NT2/D1 (cell line): ENCODE data around the gene KLK1.

Source experiments
- DNase-seq: peaks from one replicate; pipeline ENCODE4 v3.0.0-alpha.2; 2011; ENCODE audit warnings: low read depth, low spot score
- H3K27me3 ChIP-seq: 2 replicates; pipeline ENCODE4 v1.6.0; 2011; ENCODE audit warnings: mild to moderate bottlenecking; ENCODE audit not compliant: insufficient read length, insufficient read depth
- H3K36me3 ChIP-seq: 2 replicates; pipeline ENCODE4 v1.6.1; 2011; ENCODE audit warnings: mild to moderate bottlenecking, low read length, mixed read lengths; ENCODE audit not compliant: insufficient read depth, insufficient read length
- H3K4me1 ChIP-seq: 2 replicates; pipeline ENCODE4 v1.5.1; 2011; ENCODE audit not compliant: insufficient read depth, insufficient read length
- H3K4me3 ChIP-seq: 2 replicates; pipeline ENCODE4 v1.5.1; 2011; ENCODE audit warnings: low read depth; ENCODE audit not compliant: insufficient read length
- H3K9ac ChIP-seq: 2 replicates; pipeline ENCODE4 v1.6.0; 2011; ENCODE audit warnings: low read depth; ENCODE audit not compliant: insufficient read length
- H3K9me3 ChIP-seq: 2 replicates; pipeline ENCODE4 v1.5.1; 2011; ENCODE audit warnings: mild to moderate bottlenecking, low read length; ENCODE audit not compliant: insufficient read depth
- SUZ12 ChIP-seq: IDR thresholded peaks from 2 replicates; pipeline ENCODE4 v1.6.1; 2011; ENCODE audit not compliant: insufficient read length, insufficient read depth; ENCODE audit errors: extremely low read depth
- YY1 ChIP-seq: IDR thresholded peaks from 2 replicates; pipeline ENCODE4 v1.6.1; 2011; ENCODE audit not compliant: insufficient read length, insufficient read depth
- ZNF274 ChIP-seq: IDR thresholded peaks from 2 replicates; pipeline ENCODE4 v1.6.1; 2011; ENCODE audit warnings: mild to moderate bottlenecking, low read depth, low read length

Gene KLK1

DNA sequence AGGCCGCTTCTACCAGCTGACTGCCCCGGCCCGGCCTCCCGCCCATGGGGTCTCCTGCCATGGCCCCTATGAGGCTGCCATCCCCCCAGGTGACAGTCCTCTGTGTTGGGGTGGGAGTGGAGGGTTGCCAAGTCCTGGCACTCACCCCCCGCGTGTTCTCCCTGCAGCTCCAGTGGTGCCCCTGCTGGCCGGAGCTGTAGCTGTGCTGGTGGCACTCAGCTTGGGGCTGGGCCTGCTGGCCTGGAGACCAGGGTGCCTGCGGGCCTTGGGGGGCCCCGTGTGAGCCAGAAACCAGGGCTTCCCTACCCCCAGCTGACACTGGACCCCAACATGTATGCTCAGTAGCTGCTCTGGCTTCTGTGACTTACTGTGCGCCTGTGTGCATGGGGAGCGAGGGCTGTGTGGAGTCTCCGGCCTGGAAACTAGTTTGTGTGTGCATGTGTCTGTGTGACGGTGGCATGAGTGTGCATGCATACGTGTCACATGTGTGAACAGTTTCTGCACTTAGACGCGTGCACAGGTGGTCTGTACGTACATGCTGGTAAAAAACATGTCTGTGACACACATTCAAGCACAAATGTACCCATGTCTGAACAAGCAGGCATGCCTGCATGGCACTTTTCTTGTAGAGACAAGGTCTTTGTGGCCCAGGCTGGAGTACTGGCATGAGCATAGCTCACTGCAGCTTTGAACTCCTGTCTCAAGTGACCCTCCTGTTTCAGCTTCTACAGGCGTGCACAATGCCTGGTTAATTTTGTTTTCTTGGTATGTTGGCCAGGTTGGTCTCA, 28.5 kb downstream of the KLK1 start:
- no peaks in the 10 kb centered on the region for H3K9me3 ChIP-seq
- H3K36me3 ChIP-seq = peaks cover 52% of the 10 kb centered on the region
- peaks cover 24% of the 10 kb centered on the region for H3K4me1 ChIP-seq
- TF ChIP-seq YY1 = no peak
- TF ChIP-seq SUZ12 = no peak
- no peak for TF ChIP-seq ZNF274
- H3K27me3 ChIP-seq = no peaks in the 10 kb centered on the region
- no peak overlapping the region for H3K9ac ChIP-seq
- no peak for DNase-seq
- no peak overlapping the region for H3K4me3 ChIP-seq

DNA sequence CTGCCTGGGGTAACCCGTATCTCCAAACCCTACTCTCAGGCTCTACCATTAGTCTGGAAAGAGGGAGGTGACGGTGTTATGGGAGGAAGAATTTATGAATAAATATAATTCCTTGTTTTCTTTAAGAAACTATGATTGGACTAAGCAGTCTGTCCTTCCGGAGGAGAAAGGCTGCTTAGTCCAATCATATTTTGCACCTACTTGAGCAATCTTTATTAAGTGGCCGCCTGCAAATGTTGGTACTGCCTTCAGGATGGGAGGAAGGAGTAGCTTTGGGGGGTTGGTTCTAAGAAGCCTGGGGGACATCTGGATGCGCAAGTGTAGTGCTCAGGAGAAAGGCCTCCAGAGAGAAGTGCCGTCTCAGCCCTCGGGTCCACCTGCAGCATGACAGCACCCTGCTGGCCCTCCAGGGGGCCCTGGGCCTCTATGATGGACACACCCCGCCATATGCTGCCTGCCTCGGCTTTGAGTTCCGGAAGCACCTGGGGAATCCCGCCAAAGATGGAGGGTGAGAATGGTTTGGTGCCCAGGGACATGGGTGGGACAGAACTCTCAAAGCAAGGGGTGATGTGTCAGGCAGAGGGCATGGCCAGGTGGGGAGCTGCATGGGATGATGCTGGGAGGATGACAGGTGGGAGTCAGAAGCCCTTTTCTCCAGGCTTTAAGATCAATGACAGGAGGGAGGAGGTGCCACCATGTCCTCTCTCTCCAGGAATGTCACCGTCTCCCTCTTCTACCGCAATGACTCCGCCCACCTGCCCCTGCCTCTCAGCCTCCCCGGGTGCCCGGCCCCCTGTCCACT, 29.3 kb downstream of the KLK1 start:
- no peak for DNase-seq
- TF ChIP-seq ZNF274 (no peak), YY1 (no peak), SUZ12 (no peak)
- H3K9ac ChIP-seq = no peak overlapping the region

DNA sequence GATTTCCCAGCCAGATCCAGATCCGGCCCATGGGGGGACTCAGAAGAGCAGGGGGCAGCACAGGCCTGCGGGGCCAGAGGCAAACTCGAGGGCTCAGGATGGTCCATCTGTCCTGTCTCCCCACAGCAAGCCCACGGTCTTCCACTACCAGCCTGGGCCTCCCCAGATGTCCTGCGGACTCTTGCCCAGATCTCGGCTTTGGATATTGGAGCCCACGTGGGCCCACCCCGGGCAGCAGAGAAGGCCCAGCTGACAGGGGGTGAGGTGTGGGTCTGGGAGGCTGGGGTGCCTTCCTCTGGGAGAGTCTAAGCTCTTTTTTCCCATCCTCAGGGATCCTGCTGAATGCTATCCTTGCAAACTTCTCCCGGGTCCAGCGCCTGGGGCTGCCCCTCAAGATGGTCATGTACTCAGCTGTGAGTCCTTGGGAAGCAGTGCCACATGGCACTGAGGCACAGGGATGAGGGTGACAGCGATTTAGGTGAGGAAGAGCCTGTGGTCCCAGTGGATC, 30.0 kb downstream of the KLK1 start:
- H3K4me3 ChIP-seq = no peak overlapping the region
- H3K4me1 ChIP-seq = peaks cover 24% of the 10 kb centered on the region
- H3K9ac ChIP-seq = no peak overlapping the region
- H3K27me3 ChIP-seq = no peaks in the 10 kb centered on the region
- DNase-seq = no peak
- H3K36me3 ChIP-seq = peaks cover 37% of the 10 kb centered on the region
- H3K9me3 ChIP-seq = no peaks in the 10 kb centered on the region
- TF ChIP-seq YY1 = no peak
- no peak for TF ChIP-seq SUZ12
- no peak for TF ChIP-seq ZNF274

More for the DNA sequence above, 29.3 kb downstream of the KLK1 start:
- peaks cover 24% of the 10 kb centered on the region for H3K4me1 ChIP-seq
- H3K9me3 ChIP-seq = no peaks in the 10 kb centered on the region
- peaks cover 44% of the 10 kb centered on the region for H3K36me3 ChIP-seq
- H3K27me3 ChIP-seq = no peaks in the 10 kb centered on the region
- H3K4me3 ChIP-seq = no peak overlapping the region

DNA sequence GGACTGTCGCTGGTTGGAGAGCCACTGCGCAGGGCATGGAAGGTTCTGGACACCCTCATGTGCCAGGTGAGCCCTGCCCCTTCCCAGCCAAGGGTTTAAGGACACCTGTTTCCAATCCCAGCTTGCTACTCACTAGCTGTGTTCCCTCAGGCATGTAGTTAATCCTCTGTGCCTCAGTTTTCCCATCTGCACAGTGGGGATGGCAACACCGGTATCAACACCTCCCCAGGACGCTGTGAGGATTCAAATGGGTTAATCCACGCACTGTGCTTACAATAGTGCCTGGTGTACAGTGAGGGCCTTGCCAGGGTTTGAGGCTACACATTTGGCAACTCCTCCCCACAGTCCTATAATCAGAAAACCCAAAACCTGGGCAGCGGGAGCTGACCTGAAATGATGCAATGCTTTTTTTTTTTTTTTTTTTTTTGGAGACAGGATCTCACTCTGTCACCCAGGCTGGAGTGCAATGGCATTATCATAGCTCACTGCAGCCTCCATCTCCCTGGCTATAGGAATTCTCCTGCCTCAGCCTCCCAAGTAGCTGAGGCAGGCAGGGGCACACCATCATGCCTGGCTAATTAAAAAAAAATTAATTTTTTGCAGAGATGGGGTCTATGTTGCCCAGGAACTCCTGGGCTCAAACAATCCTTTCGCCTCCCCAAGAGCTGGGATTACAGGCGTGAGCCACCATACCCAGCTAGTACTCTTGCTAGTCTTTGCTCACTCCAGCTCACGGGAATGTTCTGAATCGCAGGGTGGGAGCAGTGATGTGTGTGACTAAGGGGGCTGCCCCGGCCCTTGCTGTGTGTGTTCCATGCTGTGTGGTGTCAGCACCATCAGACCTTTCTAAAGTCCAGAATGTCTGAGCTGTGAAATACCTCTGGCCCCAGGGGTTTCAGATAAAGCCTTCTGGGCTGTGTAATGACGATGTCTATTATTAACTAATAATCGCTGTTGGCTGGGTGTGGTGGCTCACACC, 31.0 kb downstream of the KLK1 start:
- no peaks in the 10 kb centered on the region for H3K9me3 ChIP-seq
- H3K9ac ChIP-seq = no peak overlapping the region
- peaks cover 17% of the 10 kb centered on the region for H3K4me1 ChIP-seq
- peaks cover 27% of the 10 kb centered on the region for H3K36me3 ChIP-seq
- no peaks in the 10 kb centered on the region for H3K27me3 ChIP-seq
- no peak for TF ChIP-seq ZNF274
- no peak for TF ChIP-seq YY1
- TF ChIP-seq SUZ12 = no peak
- no peak overlapping the region for H3K4me3 ChIP-seq
- no peak for DNase-seq

DNA sequence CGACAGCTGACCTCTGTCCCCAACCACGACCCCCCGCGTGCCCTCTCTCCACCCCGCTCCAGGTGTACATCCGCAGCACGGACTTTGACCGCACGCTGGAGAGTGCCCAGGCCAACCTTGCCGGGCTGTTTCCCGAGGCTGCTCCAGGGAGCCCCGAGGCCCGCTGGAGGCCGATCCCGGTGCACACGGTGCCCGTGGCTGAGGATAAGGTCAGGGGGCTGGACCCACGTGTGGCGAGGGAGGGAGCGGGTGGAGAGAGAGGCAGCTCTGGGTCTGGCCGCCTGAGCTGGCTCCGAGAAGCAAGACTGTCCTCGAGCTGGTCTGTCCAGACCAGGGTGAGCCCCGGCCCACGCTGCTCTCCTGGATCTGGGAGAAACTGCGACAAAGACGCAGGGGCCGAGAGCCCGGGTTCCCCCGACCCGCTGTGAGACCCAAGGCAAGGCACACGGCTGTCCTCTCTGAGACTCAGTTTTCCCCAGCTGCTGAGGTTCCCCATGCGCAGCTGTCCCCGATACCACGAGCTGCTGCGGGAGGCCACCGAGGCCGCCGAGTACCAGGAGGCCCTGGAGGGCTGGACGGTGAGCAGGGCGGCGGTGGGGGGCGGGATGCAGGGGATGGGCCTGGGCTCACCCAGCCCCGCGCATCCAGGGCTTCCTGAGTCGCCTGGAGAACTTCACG, 31.9 kb downstream of the KLK1 start:
- no peak overlapping the region for H3K9ac ChIP-seq
- H3K36me3 ChIP-seq = peaks cover 19% of the 10 kb centered on the region
- no peak overlapping the region for H3K4me3 ChIP-seq
- peaks cover 17% of the 10 kb centered on the region for H3K4me1 ChIP-seq
- no peaks in the 10 kb centered on the region for H3K9me3 ChIP-seq
- H3K27me3 ChIP-seq = no peaks in the 10 kb centered on the region
- DNase-seq = no peak
- TF ChIP-seq ZNF274 (no peak), YY1 (no peak), SUZ12 (no peak)

DNA sequence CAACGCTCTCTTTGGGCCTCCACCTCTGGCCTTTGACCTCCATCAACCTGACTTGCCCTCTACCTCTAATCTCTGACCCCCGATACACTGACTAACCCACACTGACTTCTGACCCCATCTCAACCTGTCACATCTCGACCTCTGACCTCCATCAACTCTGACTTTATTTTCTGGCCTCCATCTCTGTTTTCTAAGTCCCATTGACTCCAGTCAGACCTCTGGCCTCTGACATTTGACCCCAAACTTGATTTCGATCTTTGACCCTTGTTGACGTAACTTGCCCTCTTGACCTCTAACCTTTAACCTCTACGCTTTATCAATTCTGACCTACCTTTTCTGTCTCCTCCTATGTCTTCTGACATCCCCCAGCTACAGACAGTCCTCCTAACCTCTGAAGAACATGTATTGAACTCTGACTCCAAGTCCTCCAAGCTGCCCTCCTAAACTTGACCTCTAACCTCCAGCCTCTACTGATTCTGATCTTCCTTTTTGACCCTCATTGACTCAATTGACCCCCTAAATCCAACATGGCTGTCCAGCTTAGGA, 32.6 kb downstream of the KLK1 start:
- no peak for DNase-seq
- no peak overlapping the region for H3K9ac ChIP-seq
- TF ChIP-seq SUZ12 (no peak), ZNF274 (no peak), YY1 (no peak)

More for the DNA sequence above, 32.6 kb downstream of the KLK1 start:
- H3K4me1 ChIP-seq = peaks cover 19% of the 10 kb centered on the region
- peaks cover 11% of the 10 kb centered on the region for H3K36me3 ChIP-seq
- no peaks in the 10 kb centered on the region for H3K9me3 ChIP-seq
- H3K27me3 ChIP-seq = no peaks in the 10 kb centered on the region
- no peak overlapping the region for H3K4me3 ChIP-seq
